Thoracic aorta (tissue), 2 donors: ENCODE data around the gene FBF1. TPM values are rescaled to one million over a fixed set of nuclear protein-coding genes. Genes with fewer than 3 reads are reported as not detected.

Experiments
- ATAC-seq: fragments of 150-250 bp; one replicate; pipeline ENCODE4 v1.8.0; 2017; ENCODE audit warnings: low read depth; ENCODE audit not compliant: insufficient number of reproducible peaks, low FRiP score
- DNase-seq: peaks from one replicate; pipeline ENCODE4 v3.0.0-alpha.2; 2020; ENCODE audit warnings: low spot score
- H3K27ac ChIP-seq, 2 donors: fragments of 200-600 bp; sonication (generic); 1 replicate in 1 of 2; 2 replicates in 1 of 2; pipeline ENCODE4 v1.5.1; 2016; ENCODE audit warnings: mild to moderate bottlenecking in 2 of 2, moderate library complexity in 2 of 2
- H3K27me3 ChIP-seq: fragments of 200-600 bp; sonication (generic); replicated peaks from 2 replicates; pipeline ENCODE4 v1.6.0; 2016; ENCODE audit warnings: mild to moderate bottlenecking; ENCODE audit not compliant: insufficient read depth
- H3K36me3 ChIP-seq: fragments of 200-600 bp; sonication (generic); one replicate; pipeline ENCODE4 v1.5.1; 2016
- H3K4me1 ChIP-seq, 2 donors: fragments of 200-600 bp; sonication (generic); 1 replicate in 1 of 2; 2 replicates in 1 of 2; pipeline versions ENCODE4 v1.5.1 to v1.6.0; 2016; ENCODE audit warnings: low read depth in 2 of 2, mild to moderate bottlenecking in 1 of 2; ENCODE audit not compliant: control insufficient read depth in 1 of 2
- H3K4me3 ChIP-seq: fragments of 200-600 bp; sonication (generic); 2 replicates; pipeline ENCODE4 v1.5.1; 2016; ENCODE audit warnings: mild to moderate bottlenecking
- H3K9me3 ChIP-seq: fragments of 200-600 bp; sonication (generic); 2 replicates; pipeline ENCODE4 v1.5.1; 2016
- total RNA-seq, 2 donors: library from RNA; depleted of rRNA; stranded (reverse); fragments of >200 nt; gene quantifications; one replicate each; pipeline versions ENCODE4 v1.1.0 to v1.2.3, GENCODE V29; 2016
- TF ChIP-seq, protein P1 (sequence below): fragments of 200-600 bp; sonication (generic); IDR thresholded peaks from one replicate; pipeline ENCODE4 v1.5.1; 2019; ENCODE audit warnings: antibody characterized with exemption

The FBF1 gene
- total RNA-seq, 2 donors from 2014 or later: 6.3 to 8.0 TPM

GRCh38 chr17:75913537-75914210 lies 27.2 kb downstream of the FBF1 start:
- no peak for ATAC-seq
- no peaks in the 10 kb centered on the region for H3K36me3 ChIP-seq
- no peaks in the 10 kb centered on the region for H3K27me3 ChIP-seq
- DNase-seq: no peak
- H3K27ac ChIP-seq: no peak overlapping the region
- no peaks in the 10 kb centered on the region for H3K9me3 ChIP-seq
- no peaks in the 10 kb centered on the region for H3K4me1 ChIP-seq
- no peak overlapping the region for H3K4me3 ChIP-seq
- TF ChIP-seq, protein P1, sequence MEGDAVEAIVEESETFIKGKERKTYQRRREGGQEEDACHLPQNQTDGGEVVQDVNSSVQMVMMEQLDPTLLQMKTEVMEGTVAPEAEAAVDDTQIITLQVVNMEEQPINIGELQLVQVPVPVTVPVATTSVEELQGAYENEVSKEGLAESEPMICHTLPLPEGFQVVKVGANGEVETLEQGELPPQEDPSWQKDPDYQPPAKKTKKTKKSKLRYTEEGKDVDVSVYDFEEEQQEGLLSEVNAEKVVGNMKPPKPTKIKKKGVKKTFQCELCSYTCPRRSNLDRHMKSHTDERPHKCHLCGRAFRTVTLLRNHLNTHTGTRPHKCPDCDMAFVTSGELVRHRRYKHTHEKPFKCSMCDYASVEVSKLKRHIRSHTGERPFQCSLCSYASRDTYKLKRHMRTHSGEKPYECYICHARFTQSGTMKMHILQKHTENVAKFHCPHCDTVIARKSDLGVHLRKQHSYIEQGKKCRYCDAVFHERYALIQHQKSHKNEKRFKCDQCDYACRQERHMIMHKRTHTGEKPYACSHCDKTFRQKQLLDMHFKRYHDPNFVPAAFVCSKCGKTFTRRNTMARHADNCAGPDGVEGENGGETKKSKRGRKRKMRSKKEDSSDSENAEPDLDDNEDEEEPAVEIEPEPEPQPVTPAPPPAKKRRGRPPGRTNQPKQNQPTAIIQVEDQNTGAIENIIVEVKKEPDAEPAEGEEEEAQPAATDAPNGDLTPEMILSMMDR: no peak

GRCh38 chr17:75910699-75911098 lies 30.1 kb downstream of the FBF1 start:
- Histone ChIP-seq H3K4me1 (no peaks in the 10 kb centered on the region), H3K36me3 (no peaks in the 10 kb centered on the region), H3K27me3 (no peaks in the 10 kb centered on the region), H3K9me3 (no peaks in the 10 kb centered on the region), H3K27ac (no peak overlapping the region), H3K4me3 (no peak overlapping the region)
- TF ChIP-seq, protein P1: no peak
- ATAC-seq (no peak), DNase-seq (no peak)

- Histone ChIP-seq H3K36me3 (no peaks in the 10 kb centered on the region), H3K27ac (no peak overlapping the region)
- DNase-seq: no peak
These were observed 31.0 kb downstream of the FBF1 start for GRCh38 chr17:75909812-75910274.

GRCh38 chr17:75909051-75909811 lies 31.6 kb downstream of the FBF1 start:
- Histone ChIP-seq H3K36me3 (no peaks in the 10 kb centered on the region), H3K27ac (no peak overlapping the region), H3K4me1 (peaks cover 0 to under 1% of the 10 kb centered on the region in 2 donors), H3K4me3 (no peak overlapping the region), H3K9me3 (no peaks in the 10 kb centered on the region), H3K27me3 (no peaks in the 10 kb centered on the region)
- TF ChIP-seq, protein P1: no peak
- ATAC-seq: no peak
- no peak for DNase-seq

More at GRCh38 chr17:75909812-75910274, 31.0 kb downstream of the FBF1 start:
- no peaks in the 10 kb centered on the region for H3K9me3 ChIP-seq
- TF ChIP-seq, protein P1: no peak
- no peaks in the 10 kb centered on the region for H3K27me3 ChIP-seq
- H3K4me1 ChIP-seq: no peaks in the 10 kb centered on the region
- no peak overlapping the region for H3K4me3 ChIP-seq
- ATAC-seq: no peak

DNA sequence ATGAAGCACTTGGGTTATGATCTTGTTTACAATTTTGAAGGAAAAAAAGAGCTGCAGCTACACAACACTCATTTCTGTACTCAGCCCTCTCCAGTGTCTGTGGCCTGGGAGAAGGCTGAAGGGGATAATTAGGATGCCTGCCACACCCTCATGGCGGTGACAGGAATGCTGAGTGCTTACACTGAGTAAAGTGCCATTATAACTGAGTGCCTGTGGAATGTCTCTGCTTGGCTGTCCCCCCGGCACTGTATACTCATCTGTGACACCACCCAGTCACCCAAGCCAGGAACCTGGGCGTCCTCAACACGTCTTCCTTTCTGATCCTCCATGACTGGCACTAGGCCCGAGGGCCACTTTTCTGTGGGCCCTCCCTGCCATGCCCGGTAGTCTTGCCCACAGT lies 32.6 kb downstream of the FBF1 start:
- H3K27ac ChIP-seq: no peak overlapping the region
- H3K27me3 ChIP-seq: no peaks in the 10 kb centered on the region
- H3K9me3 ChIP-seq: no peaks in the 10 kb centered on the region
- no peak for DNase-seq
- peaks cover 6 to 7% of the 10 kb centered on the region in 2 donors for H3K4me1 ChIP-seq
- TF ChIP-seq, protein P1: no peak
- H3K4me3 ChIP-seq: no peak overlapping the region
- no peak for ATAC-seq
- H3K36me3 ChIP-seq: no peaks in the 10 kb centered on the region
